IMR-90 (cell line): ENCODE results near the gene SLC25A44. TPM values are rescaled to one million over a fixed set of nuclear protein-coding genes. Genes with fewer than 3 reads are reported as not detected.

ENCODE experiments used
- ATAC-seq: fragments of 200-7000 bp; cut with Tn5 transposase; 2 replicates; pipeline ENCODE4 v1.9.1; 2020; ENCODE audit warnings: low read depth, mild to moderate bottlenecking, moderate library complexity
- BruUV-seq: library from RNA; stranded (reverse); fragments of 400-500 nt; replicated peaks from 2 replicates; lab custom pipeline; 2021; lab: Mats Ljungman, UMichigan
- CTCF ChIA-PET: fragments of 300-600 bp; formaldehyde crosslinking; extraction: SDS; loops from one replicate; lab custom pipeline; 2021; ENCODE audit warnings: antibody characterized with exemption; lab: Yijun Ruan, JAX
- POLR2A ChIA-PET: fragments of 300-600 bp; sonication (Branson Sonifier 250); formaldehyde crosslinking; loops from one replicate; lab custom pipeline; 2022; ENCODE audit warnings: antibody characterized with exemption; ENCODE audit not compliant: unreplicated experiment; lab: Charles Lee
- DNase-seq: peaks from one replicate; pipeline ENCODE4 v3.0.0; 2013
- H2AFZ ChIP-seq: replicated peaks from 2 replicates; pipeline ENCODE3; 2013; ENCODE audit warnings: low read length, mild to moderate bottlenecking; ENCODE audit not compliant: poor library complexity
- H2AK5ac ChIP-seq: 2 replicates; pipeline ENCODE4 v1.6.1; 2013; ENCODE audit warnings: low read depth, low read length, inconsistent platforms
- H2AK9ac ChIP-seq: replicated peaks from 2 replicates; pipeline ENCODE3; 2013; ENCODE audit warnings: mild to moderate bottlenecking, low read depth, low read length, moderate library complexity; ENCODE audit not compliant: poor library complexity
- H2BK120ac ChIP-seq: 2 replicates; pipeline ENCODE4 v1.6.1; 2013; ENCODE audit warnings: low read depth, low read length, inconsistent platforms
- H2BK15ac ChIP-seq: 3 replicates; pipeline ENCODE4 v1.6.1; 2013; ENCODE audit warnings: low read depth, low read length, inconsistent platforms
- H2BK20ac ChIP-seq: 2 replicates; pipeline ENCODE4 v1.6.1; 2013; ENCODE audit warnings: low read depth, mild to moderate bottlenecking, inconsistent platforms, low read length, moderate library complexity
- H2BK5ac ChIP-seq: 2 replicates; pipeline ENCODE4 v1.6.1; 2013; ENCODE audit warnings: mild to moderate bottlenecking, low read depth, low read length, inconsistent platforms; ENCODE audit not compliant: poor library complexity, severe bottlenecking
- H3K14ac ChIP-seq: replicated peaks from 2 replicates; pipeline ENCODE4 v1.6.1; 2013; ENCODE audit warnings: low read depth, low read length, inconsistent platforms
- H3K18ac ChIP-seq: 2 replicates; pipeline ENCODE4 v1.6.1; 2013; ENCODE audit warnings: low read depth, low read length, control low read depth
- H3K23ac ChIP-seq: 2 replicates; pipeline ENCODE4 v1.6.1; 2013; ENCODE audit warnings: low read depth, low read length, inconsistent platforms
- H3K27ac ChIP-seq: 2 replicates; pipeline ENCODE4 v1.5.1; 2013; ENCODE audit warnings: mild to moderate bottlenecking, control low read depth, low read length; ENCODE audit not compliant: insufficient read depth
- H3K27me3 ChIP-seq: 2 replicates; pipeline ENCODE4 v1.6.1; 2013; ENCODE audit warnings: low read length; ENCODE audit not compliant: control insufficient read depth, insufficient read depth
- H3K36me3 ChIP-seq: 2 replicates; pipeline ENCODE4 v1.6.1; 2013; ENCODE audit warnings: low read length, mixed read lengths; ENCODE audit not compliant: control insufficient read depth, insufficient read depth
- H3K4ac ChIP-seq: 2 replicates; pipeline ENCODE4 v1.6.1; 2013; ENCODE audit warnings: low read depth, low read length, inconsistent platforms
- H3K4me1 ChIP-seq: 2 replicates; pipeline ENCODE4 v1.6.1; 2013; ENCODE audit warnings: low read length, mixed read lengths; ENCODE audit not compliant: control insufficient read depth, insufficient read depth
- H3K4me2 ChIP-seq: 2 replicates; pipeline ENCODE4 v1.6.1; 2013; ENCODE audit warnings: low read depth, mild to moderate bottlenecking, control low read depth, low read length, moderate library complexity
- H3K4me3 ChIP-seq: 2 replicates; pipeline ENCODE4 v1.5.1; 2013; ENCODE audit warnings: low read depth, mild to moderate bottlenecking, control low read depth, low read length, moderate library complexity; ENCODE audit not compliant: insufficient read depth
- H3K56ac ChIP-seq: 2 replicates; pipeline ENCODE4 v1.6.1; 2013; ENCODE audit warnings: low read length, inconsistent platforms; ENCODE audit not compliant: insufficient read depth; ENCODE audit errors: extremely low read depth
- H3K79me1 ChIP-seq, 2 experiments: 2 replicates each; pipeline ENCODE4 v1.6.1; 2013; ENCODE audit warnings: low read length in 2 of 2, inconsistent platforms in 1 of 2, low read depth in 1 of 2
- H3K9ac ChIP-seq: 2 replicates; pipeline ENCODE4 v1.6.1; 2013; ENCODE audit warnings: low read depth, low read length, control low read depth
- H3K9me1 ChIP-seq: 2 replicates; pipeline ENCODE4 v1.6.1; 2013; ENCODE audit warnings: low read length, inconsistent platforms; ENCODE audit not compliant: insufficient read depth
- H3K9me3 ChIP-seq: 2 replicates; pipeline ENCODE4 v1.6.1; 2013; ENCODE audit warnings: low read length; ENCODE audit not compliant: control insufficient read depth, insufficient read depth
- H4K20me1 ChIP-seq: 2 replicates; pipeline ENCODE4 v1.6.1; 2013; ENCODE audit warnings: low read length, inconsistent platforms; ENCODE audit not compliant: insufficient read depth
- H4K5ac ChIP-seq: 2 replicates; pipeline ENCODE4 v1.6.1; 2013; ENCODE audit warnings: mild to moderate bottlenecking, low read depth, low read length, control low read depth
- H4K8ac ChIP-seq, 2 experiments: 2 replicates each; pipeline ENCODE4 v1.6.1; 2013; ENCODE audit warnings: low read depth in 2 of 2, low read length in 2 of 2, control low read depth in 1 of 2, inconsistent platforms in 1 of 2
- H4K91ac ChIP-seq: 2 replicates; pipeline ENCODE4 v1.6.1; 2013; ENCODE audit warnings: low read depth, low read length, inconsistent platforms; ENCODE audit not compliant: insufficient read depth
- BHLHE40 ChIP-seq: fragments of 150-350 bp; IDR thresholded peaks from 2 replicates; pipeline ENCODE4 v1.6.1; 2016; ENCODE audit warnings: mild to moderate bottlenecking, low read depth, low read length
- CHD1 ChIP-seq: IDR thresholded peaks from 2 replicates; pipeline ENCODE4 v1.6.1; 2012; ENCODE audit warnings: low read depth, low read length, improper control_type of control experiment
- FOS ChIP-seq: fragments of 150-350 bp; IDR thresholded peaks from 2 replicates; pipeline ENCODE4 v1.6.1; 2016; ENCODE audit warnings: low read depth, low read length
- MAFK ChIP-seq: IDR thresholded peaks from 2 replicates; pipeline ENCODE4 v1.6.1; 2012; ENCODE audit warnings: low read depth, low read length, improper control_type of control experiment
- MAZ ChIP-seq: IDR thresholded peaks from 2 replicates; pipeline ENCODE4 v1.6.1; 2012; ENCODE audit warnings: low read depth, mild to moderate bottlenecking, low read length, improper control_type of control experiment, moderate library complexity, borderline replicate concordance
- MXI1 ChIP-seq: IDR thresholded peaks from 2 replicates; pipeline ENCODE4 v1.6.1; 2012; ENCODE audit warnings: low read depth, mild to moderate bottlenecking, low read length, moderate library complexity, borderline replicate concordance
- NFE2L2 ChIP-seq: fragments of 150-350 bp; IDR thresholded peaks from 2 replicates; pipeline ENCODE4 v1.6.1; 2016; ENCODE audit warnings: low read depth, mild to moderate bottlenecking, low read length
- POLR2A ChIP-seq: IDR thresholded peaks from 2 replicates; pipeline ENCODE4 v1.6.1; 2012; ENCODE audit warnings: mild to moderate bottlenecking, low read depth, low read length
- RCOR1 ChIP-seq: IDR thresholded peaks from 2 replicates; pipeline ENCODE4 v1.6.1; 2012; ENCODE audit warnings: mild to moderate bottlenecking, low read length, improper control_type of control experiment; ENCODE audit not compliant: insufficient replicate concordance
- RFX5 ChIP-seq: IDR thresholded peaks from 2 replicates; pipeline ENCODE4 v1.8.0; 2012; ENCODE audit warnings: low read depth, mild to moderate bottlenecking, low read length, moderate library complexity
- SMC3 ChIP-seq: fragments of 150-350 bp; IDR thresholded peaks from 2 replicates; pipeline ENCODE4 v1.6.1; 2016; ENCODE audit warnings: low read depth, mild to moderate bottlenecking, antibody characterized with exemption, low read length, moderate library complexity
- WGBS, 2 experiments: methylation state at CpG; one replicate each; pipeline versions ENCODE4 v1.1.5 to v1.1.7; 2013; ENCODE audit warnings: missing lambda C conversion rate in 2 of 2; ENCODE audit not compliant: insufficient read length in 1 of 2; ENCODE audit errors: extremely low coverage in 2 of 2; 5-methylcytosine and 5-hydroxymethylcytosine counted together
- dilution Hi-C: fragments of 300-500 bp; cut with HindIII; formaldehyde crosslinking; loops from one replicate; pipeline ENCODE4 v1.14.3; 2018; ENCODE audit warnings: low sequenced_read_pairs; ENCODE audit not compliant: unreplicated experiment
- in situ Hi-C: fragments of 300-500 bp; cut with MboI; formaldehyde crosslinking; loops from 3 replicates; pipeline ENCODE4 v1.14.3; 2019; ENCODE audit warnings: low sequenced_read_pairs, inconsistent platforms, mixed read lengths
- intact Hi-C: fragments of 100-400 bp; cut with micrococcal nuclease; formaldehyde crosslinking; loops from 2 replicates; pipeline ENCODE4 v1.10.0; 2022
- polyA plus RNA-seq, 3 experiments: library from polyadenylated mRNA; depleted of rRNA; stranded (reverse); fragments of >200 nt; gene quantifications; 2 replicates each; pipeline ENCODE4 v1.2.3, GENCODE V29; 2012; ENCODE audit warnings: low replicate concordance in 1 of 3
- total RNA-seq: library from RNA; depleted of rRNA; stranded (reverse); fragments of >200 nt; gene quantifications from 2 replicates; pipeline ENCODE4 v1.2.3, GENCODE V29; 2012
- TF ChIP-seq, protein P1 (sequence below): fragments of 150-350 bp; IDR thresholded peaks from 2 replicates; pipeline ENCODE4 v1.6.1; 2017; ENCODE audit warnings: mild to moderate bottlenecking, antibody characterized with exemption, low read length, low read depth
- TF ChIP-seq, protein P2 (sequence below): conservative IDR thresholded peaks from 2 replicates; pipeline ENCODE4 v1.5.1; 2012; ENCODE audit warnings: mild to moderate bottlenecking, low read depth, low read length, improper control_type of control experiment

SLC25A44 gene
- total and polyA plus RNA-seq, 2 of the 4 experiments (the other 2 are of a cell fraction) = 12.7 to 20.2 TPM

DNA sequence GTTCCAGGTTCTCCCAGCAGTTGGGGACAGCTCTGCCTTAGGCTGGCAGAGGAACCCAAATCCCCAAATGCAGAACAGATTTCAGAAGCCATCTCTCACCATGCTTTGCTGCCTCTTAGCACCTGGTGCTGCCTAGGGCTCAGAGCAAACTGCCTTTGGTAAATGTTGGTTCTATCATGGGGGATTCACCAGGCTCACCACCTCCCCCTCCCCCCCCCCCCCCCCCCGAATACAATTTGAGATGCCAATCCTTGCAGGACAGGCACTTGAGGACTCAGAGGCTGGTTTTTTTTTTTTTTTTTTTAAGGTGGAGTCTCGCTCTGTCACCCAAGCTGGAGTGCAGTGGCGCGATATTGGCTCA is 54.4 kb downstream of the SLC25A44 start (continued):
- TF ChIP-seq FOS = no peak
- TF ChIP-seq MAFK = no peak
- TF ChIP-seq MXI1 = no peak
- TF ChIP-seq NFE2L2 = no peak
- TF ChIP-seq, protein P1, sequence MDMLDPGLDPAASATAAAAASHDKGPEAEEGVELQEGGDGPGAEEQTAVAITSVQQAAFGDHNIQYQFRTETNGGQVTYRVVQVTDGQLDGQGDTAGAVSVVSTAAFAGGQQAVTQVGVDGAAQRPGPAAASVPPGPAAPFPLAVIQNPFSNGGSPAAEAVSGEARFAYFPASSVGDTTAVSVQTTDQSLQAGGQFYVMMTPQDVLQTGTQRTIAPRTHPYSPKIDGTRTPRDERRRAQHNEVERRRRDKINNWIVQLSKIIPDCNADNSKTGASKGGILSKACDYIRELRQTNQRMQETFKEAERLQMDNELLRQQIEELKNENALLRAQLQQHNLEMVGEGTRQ = no peak

DNA sequence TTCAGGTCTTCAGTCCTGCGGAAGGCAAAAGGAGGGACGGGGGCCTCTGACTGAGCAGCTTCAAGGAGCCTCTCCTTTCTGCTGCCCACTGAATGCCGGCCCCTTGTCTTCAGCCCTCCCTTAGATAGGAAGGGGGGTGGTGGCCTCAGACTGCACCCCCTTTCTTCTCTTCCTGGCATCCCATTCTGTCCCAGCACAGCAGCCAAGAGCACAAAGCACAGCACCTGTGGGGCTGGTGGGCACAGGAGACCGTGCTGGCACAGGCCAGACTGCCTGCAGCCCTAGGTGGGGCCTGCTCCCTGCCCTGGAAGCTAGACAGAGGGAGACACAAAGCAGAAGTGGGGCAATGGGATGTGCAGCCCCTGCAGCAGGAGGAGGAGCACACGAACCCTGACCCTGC is 55.7 kb downstream of the SLC25A44 start:
- no peak overlapping the region for H3K23ac ChIP-seq
- peaks cover 50% of the 10 kb centered on the region for H3K36me3 ChIP-seq
- CTCF ChIA-PET = no interaction called here
- H3K4me2 ChIP-seq = no peak overlapping the region
- no peak overlapping the region for H4K8ac ChIP-seq
- peaks cover 3% of the 10 kb centered on the region for H4K20me1 ChIP-seq
- no peak overlapping the region for H2BK20ac ChIP-seq
- no peak overlapping the region for H3K27ac ChIP-seq
- H3K14ac ChIP-seq = no peak overlapping the region
- no peak overlapping the region for H2AK9ac ChIP-seq
- H3K9ac ChIP-seq = no peak overlapping the region
- no peaks in the 10 kb centered on the region for H3K9me1 ChIP-seq
- H2BK5ac ChIP-seq = no peak overlapping the region
- H4K5ac ChIP-seq = no peak overlapping the region
- no peak overlapping the region for H2BK15ac ChIP-seq
- no peak overlapping the region for H3K56ac ChIP-seq
- no peaks in the 10 kb centered on the region for H3K9me3 ChIP-seq
- BruUV-seq = TSS peak; percentile 69
- H3K4me3 ChIP-seq = no peak overlapping the region
- no peak overlapping the region for H3K4ac ChIP-seq
- no peak overlapping the region for H3K18ac ChIP-seq
- no peak overlapping the region for H4K91ac ChIP-seq
- peaks cover 12% of the 10 kb centered on the region; the same call in 1 of the 2 replicates for H3K27me3 ChIP-seq
- intact Hi-C loops = no loop called here
- 100% methylated on average over 1 of the region's 5 CpGs; no CpG with 5 or more reads in 1 of the 2 experiments for WGBS, 2 experiments
- DNase-seq (no peak), ATAC-seq (no peak)
- peaks cover 0 to 7% of the 10 kb centered on the region in 2 experiments; a peak in 2 of 4 replicates for H3K79me1 ChIP-seq
- no peak overlapping the region for H2BK120ac ChIP-seq
- dilution Hi-C loops = no loop called here
- peaks cover 2% of the 10 kb centered on the region; the same call in 1 of the 2 replicates for H3K4me1 ChIP-seq
- no peak overlapping the region for H2AFZ ChIP-seq
- in situ Hi-C loops = no loop called here
- POLR2A ChIA-PET = no interaction called here
- no peak overlapping the region for H2AK5ac ChIP-seq
- no peak for TF ChIP-seq RFX5
- no peak for TF ChIP-seq FOS
- no peak for TF ChIP-seq BHLHE40
- TF ChIP-seq, protein P2, sequence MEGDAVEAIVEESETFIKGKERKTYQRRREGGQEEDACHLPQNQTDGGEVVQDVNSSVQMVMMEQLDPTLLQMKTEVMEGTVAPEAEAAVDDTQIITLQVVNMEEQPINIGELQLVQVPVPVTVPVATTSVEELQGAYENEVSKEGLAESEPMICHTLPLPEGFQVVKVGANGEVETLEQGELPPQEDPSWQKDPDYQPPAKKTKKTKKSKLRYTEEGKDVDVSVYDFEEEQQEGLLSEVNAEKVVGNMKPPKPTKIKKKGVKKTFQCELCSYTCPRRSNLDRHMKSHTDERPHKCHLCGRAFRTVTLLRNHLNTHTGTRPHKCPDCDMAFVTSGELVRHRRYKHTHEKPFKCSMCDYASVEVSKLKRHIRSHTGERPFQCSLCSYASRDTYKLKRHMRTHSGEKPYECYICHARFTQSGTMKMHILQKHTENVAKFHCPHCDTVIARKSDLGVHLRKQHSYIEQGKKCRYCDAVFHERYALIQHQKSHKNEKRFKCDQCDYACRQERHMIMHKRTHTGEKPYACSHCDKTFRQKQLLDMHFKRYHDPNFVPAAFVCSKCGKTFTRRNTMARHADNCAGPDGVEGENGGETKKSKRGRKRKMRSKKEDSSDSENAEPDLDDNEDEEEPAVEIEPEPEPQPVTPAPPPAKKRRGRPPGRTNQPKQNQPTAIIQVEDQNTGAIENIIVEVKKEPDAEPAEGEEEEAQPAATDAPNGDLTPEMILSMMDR = no peak
- no peak for TF ChIP-seq MAZ
- no peak for TF ChIP-seq RCOR1
- TF ChIP-seq POLR2A = no peak
- no peak for TF ChIP-seq CHD1
- no peak for TF ChIP-seq SMC3
- TF ChIP-seq, protein P1 = no peak
- TF ChIP-seq MAFK = no peak
